ENCODE measurements around the gene RBSN.

RBSN gene

DNA sequence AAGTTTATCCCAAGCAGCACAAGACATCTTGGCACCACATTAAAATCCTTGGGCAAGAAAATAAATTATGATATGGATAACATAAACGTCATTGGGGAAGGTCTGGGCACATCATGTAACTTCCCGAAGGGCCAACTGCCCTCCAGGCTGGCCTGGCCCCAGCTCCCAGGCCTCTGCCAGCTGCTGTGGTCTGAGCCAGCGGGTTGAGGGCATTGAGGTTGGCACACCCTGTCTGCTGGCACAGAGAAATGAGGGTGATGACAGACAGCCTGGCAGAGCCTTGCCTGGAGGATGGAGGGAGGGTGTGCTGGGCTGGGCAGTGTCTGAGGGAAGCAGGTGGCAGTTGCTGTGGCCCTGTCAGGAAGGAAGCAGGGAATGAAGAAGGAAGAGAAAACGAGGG is 3.3 kb upstream of the RBSN start:
- no peaks in the 10 kb centered on the region for H3K36me3 ChIP-seq (ENCODE audit: control insufficient read depth, insufficient read depth, low read length)
- no peaks in the 10 kb centered on the region for H3K27me3 ChIP-seq (ENCODE audit: control insufficient read depth, insufficient read depth, low read length, poor library complexity, severe bottlenecking)
- peaks cover 6% of the 10 kb centered on the region for H3K4me1 ChIP-seq (ENCODE audit: control insufficient read depth, insufficient read depth, low read length)
- no peaks in the 10 kb centered on the region for H3K9me3 ChIP-seq (ENCODE audit: control insufficient read depth, low read length)
- H3K4me3 ChIP-seq (ENCODE audit: insufficient read depth, low read depth, low read length): no peak overlapping the region
- 74 to 83% methylated on average over 4 of the region's 4 CpGs for WGBS, 2 experiments
- H3K27ac ChIP-seq (ENCODE audit: insufficient read depth, low read depth, low read length, poor library complexity, severe bottlenecking): no peak overlapping the region

DNA sequence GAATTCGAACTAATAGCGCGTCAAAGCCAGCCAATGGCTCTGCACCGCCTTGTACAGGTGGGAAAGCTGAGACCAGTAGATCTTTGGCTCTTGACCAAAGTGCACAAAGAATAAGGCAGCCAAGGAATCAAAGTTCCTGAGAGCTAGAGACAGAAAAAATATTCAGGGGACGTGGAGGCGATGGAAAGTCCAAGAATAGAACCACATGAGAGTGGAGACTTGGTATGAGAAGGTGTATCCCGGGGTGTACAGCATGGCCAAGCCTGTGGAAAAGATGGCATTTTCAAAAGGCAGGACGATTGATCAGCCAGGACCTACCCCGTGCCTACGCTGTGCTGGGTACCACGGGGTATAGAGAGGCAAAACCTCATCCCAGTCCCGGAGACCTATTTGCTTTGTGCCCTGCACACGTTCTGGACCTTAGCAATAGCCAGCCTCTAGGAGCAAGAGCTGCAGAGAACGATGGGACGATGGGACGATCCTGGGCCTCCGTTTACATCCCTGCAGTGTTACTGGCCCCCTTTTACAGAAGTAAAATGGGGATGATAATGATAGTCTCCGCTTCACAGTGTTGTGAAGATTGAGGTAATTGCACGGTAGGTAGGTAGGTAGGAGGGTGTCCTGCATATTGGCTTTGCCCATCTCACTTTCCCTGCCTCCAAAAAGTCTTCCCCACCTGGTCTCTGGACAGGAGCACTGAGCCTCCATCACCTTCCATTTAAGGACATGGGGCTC is 583 bp upstream of the RBSN start:
- H3K27ac ChIP-seq (ENCODE audit: insufficient read depth, low read depth, low read length, poor library complexity, severe bottlenecking): no peak overlapping the region

DNA sequence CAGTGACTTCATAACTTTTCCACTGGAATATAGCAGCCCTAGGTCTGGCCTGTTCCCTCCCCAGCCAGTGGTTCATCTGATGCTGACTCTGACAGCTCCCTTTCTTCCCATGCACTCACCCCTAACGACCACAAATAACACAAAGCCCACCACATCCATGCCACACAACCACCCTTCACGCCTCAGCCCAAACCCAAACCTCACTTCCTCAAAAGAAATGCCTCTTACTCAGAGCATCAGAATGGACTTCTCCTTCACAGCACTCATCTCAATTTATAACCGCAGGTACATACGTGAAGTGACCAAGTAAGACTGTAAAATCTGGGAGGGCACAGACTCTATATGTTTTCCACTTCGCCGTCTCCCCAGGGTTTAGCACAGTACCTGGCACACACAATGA is 1.1 kb downstream of the RBSN start:
- Histone ChIP-seq H3K4me1 (ENCODE audit: control insufficient read depth, insufficient read depth, low read length) (peaks cover 6% of the 10 kb centered on the region), H3K27me3 (ENCODE audit: control insufficient read depth, insufficient read depth, low read length, poor library complexity, severe bottlenecking) (no peaks in the 10 kb centered on the region), H3K36me3 (ENCODE audit: control insufficient read depth, insufficient read depth, low read length) (peaks cover 6% of the 10 kb centered on the region), H3K27ac (ENCODE audit: insufficient read depth, low read depth, low read length, poor library complexity, severe bottlenecking) (no peak overlapping the region), H3K4me3 (ENCODE audit: insufficient read depth, low read depth, low read length) (peak overlapping the region; percentile 72), H3K9me3 (ENCODE audit: control insufficient read depth, low read length) (no peaks in the 10 kb centered on the region)
- WGBS, 2 experiments: 69 to 73% methylated on average over 6 of the region's 6 CpGs

More for the DNA sequence above, 583 bp upstream of the RBSN start:
- Histone ChIP-seq H3K27me3 (ENCODE audit: control insufficient read depth, insufficient read depth, low read length, poor library complexity, severe bottlenecking) (no peaks in the 10 kb centered on the region), H3K4me3 (ENCODE audit: insufficient read depth, low read depth, low read length) (peak overlapping the region; percentile 72), H3K4me1 (ENCODE audit: control insufficient read depth, insufficient read depth, low read length) (peaks cover 6% of the 10 kb centered on the region), H3K36me3 (ENCODE audit: control insufficient read depth, insufficient read depth, low read length) (peaks cover 6% of the 10 kb centered on the region), H3K9me3 (ENCODE audit: control insufficient read depth, low read length) (no peaks in the 10 kb centered on the region)
- 33 to 35% methylated on average over 19 of the region's 19 CpGs for WGBS, 2 experiments

GRCh38 chr3:15096046-15096445 is 2.9 kb downstream of the RBSN start:
- Histone ChIP-seq H3K36me3 (ENCODE audit: control insufficient read depth, insufficient read depth, low read length) (peaks cover 6% of the 10 kb centered on the region), H3K4me1 (ENCODE audit: control insufficient read depth, insufficient read depth, low read length) (peaks cover 6% of the 10 kb centered on the region), H3K4me3 (ENCODE audit: insufficient read depth, low read depth, low read length) (no peak overlapping the region), H3K9me3 (ENCODE audit: control insufficient read depth, low read length) (no peaks in the 10 kb centered on the region), H3K27ac (ENCODE audit: insufficient read depth, low read depth, low read length, poor library complexity, severe bottlenecking) (no peak overlapping the region), H3K27me3 (ENCODE audit: control insufficient read depth, insufficient read depth, low read length, poor library complexity, severe bottlenecking) (no peaks in the 10 kb centered on the region)
- WGBS, 2 experiments: 96 to 99% methylated on average over 3 of the region's 3 CpGs

DNA sequence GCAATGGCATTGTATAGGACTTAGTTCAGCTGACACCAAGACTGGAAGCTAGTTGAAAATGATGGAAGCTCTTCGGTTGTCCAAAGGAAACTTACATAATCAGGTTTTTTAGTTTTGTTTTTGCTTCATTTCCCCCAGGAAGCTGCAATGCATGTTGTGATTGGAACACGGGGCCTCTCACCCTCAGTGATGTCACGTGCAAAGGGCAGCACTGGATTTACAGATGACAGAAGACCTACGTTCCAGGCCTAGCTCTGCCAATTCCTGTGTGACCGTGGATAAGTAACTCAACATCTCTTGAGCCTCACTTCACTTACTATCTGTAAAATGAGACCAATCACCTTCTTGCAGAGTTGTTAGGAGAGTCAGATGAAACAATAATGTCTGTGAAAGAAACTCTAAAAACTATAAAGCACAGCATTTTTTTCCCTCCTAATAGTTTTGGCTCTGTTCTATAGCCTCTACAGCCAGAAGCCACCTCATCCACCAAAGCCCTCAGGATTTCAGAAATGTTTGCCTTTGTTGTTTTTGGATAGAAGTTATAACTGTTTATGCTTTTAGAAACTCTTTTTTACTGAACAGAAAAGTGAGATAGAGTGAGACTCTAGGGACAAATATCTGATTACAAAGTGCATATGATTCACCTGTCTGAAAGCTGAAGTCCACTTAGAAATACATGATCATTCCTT is 4.6 kb downstream of the RBSN start:
- 94 to 96% methylated on average over 5 of the region's 5 CpGs for WGBS, 2 experiments

DNA sequence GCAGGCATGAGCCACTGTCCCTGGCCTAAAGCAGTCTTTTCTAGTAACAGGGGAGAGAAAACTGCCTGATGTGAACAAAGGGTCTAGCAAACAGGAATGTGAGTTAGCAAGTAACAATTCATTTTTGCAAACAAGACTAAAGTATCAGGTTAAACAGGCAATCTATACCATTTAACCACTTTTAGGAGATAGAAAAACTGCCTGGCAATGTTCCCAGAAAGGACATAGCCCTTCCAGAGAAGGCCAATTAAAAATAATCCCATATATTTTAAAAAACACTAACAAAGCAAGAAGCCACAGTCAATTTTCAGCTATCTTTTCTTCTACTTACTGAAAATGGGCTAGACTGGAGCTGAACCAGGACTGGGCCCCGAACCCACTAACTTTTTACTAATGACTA is 6.3 kb downstream of the RBSN start:
- Histone ChIP-seq H3K36me3 (ENCODE audit: control insufficient read depth, insufficient read depth, low read length) (peaks cover 17% of the 10 kb centered on the region), H3K27ac (ENCODE audit: insufficient read depth, low read depth, low read length, poor library complexity, severe bottlenecking) (no peak overlapping the region), H3K9me3 (ENCODE audit: control insufficient read depth, low read length) (no peaks in the 10 kb centered on the region), H3K4me1 (ENCODE audit: control insufficient read depth, insufficient read depth, low read length) (peaks cover 2% of the 10 kb centered on the region), H3K27me3 (ENCODE audit: control insufficient read depth, insufficient read depth, low read length, poor library complexity, severe bottlenecking) (no peaks in the 10 kb centered on the region), H3K4me3 (ENCODE audit: insufficient read depth, low read depth, low read length) (no peak overlapping the region)
- 89 to 92% methylated on average over 1 of the region's 1 CpG for WGBS, 2 experiments

More for the DNA sequence above, 4.6 kb downstream of the RBSN start:
- Histone ChIP-seq H3K9me3 (ENCODE audit: control insufficient read depth, low read length) (no peaks in the 10 kb centered on the region), H3K36me3 (ENCODE audit: control insufficient read depth, insufficient read depth, low read length) (peaks cover 17% of the 10 kb centered on the region), H3K27ac (ENCODE audit: insufficient read depth, low read depth, low read length, poor library complexity, severe bottlenecking) (no peak overlapping the region), H3K4me1 (ENCODE audit: control insufficient read depth, insufficient read depth, low read length) (peaks cover 6% of the 10 kb centered on the region), H3K4me3 (ENCODE audit: insufficient read depth, low read depth, low read length) (no peak overlapping the region), H3K27me3 (ENCODE audit: control insufficient read depth, insufficient read depth, low read length, poor library complexity, severe bottlenecking) (no peaks in the 10 kb centered on the region)

DNA sequence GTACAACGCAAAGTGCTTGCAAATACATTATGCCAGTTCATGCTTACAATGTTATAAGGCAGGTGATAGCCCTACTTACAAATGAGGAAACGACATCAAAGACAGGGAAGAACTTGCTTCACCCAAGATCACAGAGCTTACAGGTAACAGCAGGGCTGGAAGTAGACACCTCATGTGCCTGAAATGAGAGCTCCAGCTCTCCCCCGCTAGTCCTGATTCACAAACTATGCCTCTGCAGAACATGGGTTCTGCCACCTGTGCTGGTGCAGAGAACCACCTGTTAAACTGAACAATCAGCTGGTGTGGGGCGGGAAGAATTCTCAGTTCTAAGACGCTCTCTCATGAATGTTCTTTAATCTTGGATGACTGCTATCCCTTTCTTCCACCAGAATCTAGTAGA is 7.4 kb downstream of the RBSN start:
- Histone ChIP-seq H3K36me3 (ENCODE audit: control insufficient read depth, insufficient read depth, low read length) (peaks cover 17% of the 10 kb centered on the region), H3K27ac (ENCODE audit: insufficient read depth, low read depth, low read length, poor library complexity, severe bottlenecking) (no peak overlapping the region), H3K4me3 (ENCODE audit: insufficient read depth, low read depth, low read length) (no peak overlapping the region), H3K4me1 (ENCODE audit: control insufficient read depth, insufficient read depth, low read length) (no peaks in the 10 kb centered on the region), H3K9me3 (ENCODE audit: control insufficient read depth, low read length) (no peaks in the 10 kb centered on the region), H3K27me3 (ENCODE audit: control insufficient read depth, insufficient read depth, low read length, poor library complexity, severe bottlenecking) (no peaks in the 10 kb centered on the region)
- WGBS, 2 experiments: 91 to 95% methylated on average over 5 of the region's 5 CpGs

DNA sequence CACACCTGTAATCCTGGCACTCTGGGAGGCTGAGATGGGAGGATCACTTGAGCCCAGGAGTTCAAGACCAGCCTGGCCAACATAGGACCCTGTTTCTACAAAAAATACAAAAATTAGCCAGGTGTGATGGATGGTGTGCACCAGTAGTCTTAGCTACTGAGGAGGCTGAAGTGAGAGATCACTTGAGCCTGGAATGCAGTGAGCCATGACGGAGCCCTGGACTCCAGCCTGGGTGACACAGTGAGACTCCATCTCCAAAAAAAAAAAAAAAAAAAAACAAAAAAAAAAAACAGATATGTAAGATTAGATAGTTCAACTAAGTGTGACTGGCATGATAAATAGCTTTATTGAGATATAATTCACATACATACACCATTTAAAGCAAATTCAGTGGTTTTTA is 9.7 kb downstream of the RBSN start:
- no peaks in the 10 kb centered on the region for H3K9me3 ChIP-seq (ENCODE audit: control insufficient read depth, low read length)
- H3K4me1 ChIP-seq (ENCODE audit: control insufficient read depth, insufficient read depth, low read length): no peaks in the 10 kb centered on the region
- H3K4me3 ChIP-seq (ENCODE audit: insufficient read depth, low read depth, low read length): no peak overlapping the region
- 88% methylated on average over 1 of the region's 1 CpG; no CpG with 5 or more reads in 1 of the 2 experiments for WGBS, 2 experiments
- no peaks in the 10 kb centered on the region for H3K27me3 ChIP-seq (ENCODE audit: control insufficient read depth, insufficient read depth, low read length, poor library complexity, severe bottlenecking)
- H3K36me3 ChIP-seq (ENCODE audit: control insufficient read depth, insufficient read depth, low read length): peaks cover 23% of the 10 kb centered on the region
- H3K27ac ChIP-seq (ENCODE audit: insufficient read depth, low read depth, low read length, poor library complexity, severe bottlenecking): no peak overlapping the region

GRCh38 chr3:15086699-15087098 is 12.2 kb downstream of the RBSN start:
- Histone ChIP-seq H3K9me3 (ENCODE audit: control insufficient read depth, low read length) (no peaks in the 10 kb centered on the region), H3K36me3 (ENCODE audit: control insufficient read depth, insufficient read depth, low read length) (peaks cover 34% of the 10 kb centered on the region), H3K4me3 (ENCODE audit: insufficient read depth, low read depth, low read length) (no peak overlapping the region), H3K4me1 (ENCODE audit: control insufficient read depth, insufficient read depth, low read length) (no peaks in the 10 kb centered on the region), H3K27ac (ENCODE audit: insufficient read depth, low read depth, low read length, poor library complexity, severe bottlenecking) (no peak overlapping the region), H3K27me3 (ENCODE audit: control insufficient read depth, insufficient read depth, low read length, poor library complexity, severe bottlenecking) (no peaks in the 10 kb centered on the region)
- 86 to 100% methylated on average over 1 to 2 of the region's 2 CpGs for WGBS, 2 experiments

- Histone ChIP-seq H3K27ac (ENCODE audit: insufficient read depth, low read depth, low read length, poor library complexity, severe bottlenecking) (no peak overlapping the region), H3K4me3 (ENCODE audit: insufficient read depth, low read depth, low read length) (no peak overlapping the region), H3K36me3 (ENCODE audit: control insufficient read depth, insufficient read depth, low read length) (peaks cover 38% of the 10 kb centered on the region), H3K27me3 (ENCODE audit: control insufficient read depth, insufficient read depth, low read length, poor library complexity, severe bottlenecking) (no peaks in the 10 kb centered on the region), H3K4me1 (ENCODE audit: control insufficient read depth, insufficient read depth, low read length) (no peaks in the 10 kb centered on the region), H3K9me3 (ENCODE audit: control insufficient read depth, low read length) (no peaks in the 10 kb centered on the region)
- 100% methylated on average over 1 to 2 of the region's 2 CpGs for WGBS, 2 experiments
Observed at GRCh38 chr3:15086263-15086662, 12.7 kb downstream of the RBSN start.

Data from ectodermal cell (in vitro differentiated cells).